H1 (cell line): ENCODE results near the gene IP6K3. TPM values are rescaled to one million over a fixed set of nuclear protein-coding genes. Genes with fewer than 3 reads are reported as not detected.

Experiments used
- SRF ChIP-seq: IDR thresholded peaks from 2 replicates; pipeline ENCODE4 v1.6.1; 2011; ENCODE audit warnings: mild to moderate bottlenecking, low read depth, low read length, moderate library complexity
- polyA plus RNA-seq, 7 experiments: library from polyadenylated mRNA; depleted of rRNA in 3 of 7; stranded (reverse) in 5 of 7; unstranded in 2 of 7; fragments of >200 nt in 5 of 7; fragments of 200-250 nt in 2 of 7; gene quantifications; 1 replicate in 5 of 7; 2 replicates in 1 of 7; 4 replicates in 1 of 7; pipeline versions ENCODE4 v1.2.1 to v1.2.3, GENCODE V29; 2011 to 2013; ENCODE audit warnings: missing spikeins in 2 of 7, mixed read lengths in 2 of 7
- total RNA-seq: library from RNA; stranded (reverse); fragmentation: NEBNext Ultra II Directional; extraction: Animal tissue kit (Norgen Biotek cat#: 25700); gene quantifications from 2 replicates; pipeline ENCODE4 v1.2.1, GENCODE V29; 2021

The IP6K3 gene
- total and polyA plus RNA-seq, 2 of the 8 experiments (the other 6 are each of a cell fraction or from before 2014, with no cell fraction given) = 0.22 to 0.73 TPM

- TF ChIP-seq SRF = no peak
Observed at GRCh38 chr6:33735216-33735615, 11.5 kb downstream of the IP6K3 start (continued).
